Osteoblast (primary cell): ENCODE results near the gene ERGIC3. TPM values are rescaled to one million over a fixed set of nuclear protein-coding genes. Genes with fewer than 3 reads are reported as not detected.

Experiments
- DNase-seq: peaks from one replicate; pipeline ENCODE4 v3.0.0; 2011; ENCODE audit warnings: low spot score, mixed read lengths; ENCODE audit not compliant: insufficient read length; ENCODE audit errors: missing footprints
- H2AFZ ChIP-seq: 2 replicates; pipeline ENCODE4 v1.6.0; 2011; ENCODE audit warnings: mild to moderate bottlenecking, low read length
- H3K27ac ChIP-seq: 2 replicates; pipeline ENCODE4 v1.5.1; 2011; ENCODE audit warnings: mild to moderate bottlenecking, low read depth, low read length, moderate library complexity
- H3K27me3 ChIP-seq: 2 replicates; pipeline ENCODE4 v1.6.0; 2012; ENCODE audit warnings: mild to moderate bottlenecking, control low read depth, inconsistent platforms, low read length, moderate library complexity; ENCODE audit not compliant: insufficient read depth
- H3K36me3 ChIP-seq: 2 replicates; pipeline ENCODE4 v1.5.1; 2011; ENCODE audit warnings: mild to moderate bottlenecking, low read length, control low read depth, moderate library complexity; ENCODE audit not compliant: insufficient read depth
- H3K4me1 ChIP-seq: 2 replicates; pipeline ENCODE4 v1.5.1; 2011; ENCODE audit warnings: mild to moderate bottlenecking, low read length, control low read depth, moderate library complexity; ENCODE audit not compliant: insufficient read depth
- H3K4me2 ChIP-seq: 2 replicates; pipeline ENCODE4 v1.6.0; 2011; ENCODE audit warnings: mild to moderate bottlenecking, low read length; ENCODE audit not compliant: insufficient read depth
- H3K4me3 ChIP-seq: fragments of 200-600 bp; sonication (generic); 3 replicates; pipeline ENCODE4 v1.5.1; 2012; ENCODE audit warnings: mild to moderate bottlenecking, low read length, inconsistent platforms; ENCODE audit not compliant: insufficient read depth
- H3K79me2 ChIP-seq: 2 replicates; pipeline ENCODE4 v1.6.0; 2012; ENCODE audit warnings: mild to moderate bottlenecking, low read length, control low read depth, inconsistent platforms; ENCODE audit not compliant: insufficient read depth
- H3K9me3 ChIP-seq: 2 replicates; pipeline ENCODE4 v1.5.1; 2011; ENCODE audit warnings: low read depth, low read length, control low read depth
- H4K20me1 ChIP-seq: 2 replicates; pipeline ENCODE4 v1.6.0; 2012; ENCODE audit warnings: mild to moderate bottlenecking, low read length, control low read depth; ENCODE audit not compliant: insufficient read depth
- total RNA-seq: library from RNA; depleted of rRNA; stranded (reverse); fragments of >200 nt; gene quantifications from 2 replicates; pipeline ENCODE4 v1.2.3, GENCODE V29; 2012
- TF ChIP-seq, protein P1 (sequence below): IDR thresholded peaks from 2 replicates; pipeline ENCODE4 v1.5.1; 2011; ENCODE audit warnings: mild to moderate bottlenecking, low read depth, low read length, moderate library complexity; ENCODE audit errors: extremely low read depth

Gene ERGIC3
- total RNA-seq, 1 donor, result 538 TPM

DNA sequence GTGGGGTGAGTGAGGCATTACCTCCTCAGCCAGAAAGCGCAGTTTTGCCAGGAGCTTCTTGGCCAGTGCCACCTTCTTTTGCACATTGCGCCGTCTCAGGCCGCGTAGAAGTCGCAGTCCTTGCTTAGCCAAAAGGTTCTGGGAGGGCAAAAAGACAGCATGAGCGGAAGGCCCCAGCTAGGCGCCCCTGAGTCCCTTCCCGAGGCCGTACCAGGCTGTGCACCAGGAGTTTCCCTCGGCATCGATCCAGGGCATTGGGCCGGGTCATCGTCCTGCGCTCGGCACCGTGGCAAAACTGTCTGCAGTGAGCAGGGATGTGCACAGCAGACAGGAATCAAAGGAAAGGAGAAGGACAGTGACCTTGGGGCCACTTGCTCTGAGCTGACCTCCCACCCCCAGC lies 53.6 kb downstream of the ERGIC3 start:
- H3K27me3 ChIP-seq, result peaks cover 11% of the 10 kb centered on the region
- H2AFZ ChIP-seq, result no peak overlapping the region
- H3K9me3 ChIP-seq, result no peaks in the 10 kb centered on the region
- no peak overlapping the region for H3K27ac ChIP-seq
- no peak overlapping the region for H3K4me2 ChIP-seq
- no peaks in the 10 kb centered on the region for H4K20me1 ChIP-seq
- H3K36me3 ChIP-seq, result no peaks in the 10 kb centered on the region
- no peaks in the 10 kb centered on the region for H3K4me1 ChIP-seq
- no peak overlapping the region for H3K4me3 ChIP-seq
- H3K79me2 ChIP-seq, result no peaks in the 10 kb centered on the region
- DNase-seq, result no peak
- TF ChIP-seq, protein P1, sequence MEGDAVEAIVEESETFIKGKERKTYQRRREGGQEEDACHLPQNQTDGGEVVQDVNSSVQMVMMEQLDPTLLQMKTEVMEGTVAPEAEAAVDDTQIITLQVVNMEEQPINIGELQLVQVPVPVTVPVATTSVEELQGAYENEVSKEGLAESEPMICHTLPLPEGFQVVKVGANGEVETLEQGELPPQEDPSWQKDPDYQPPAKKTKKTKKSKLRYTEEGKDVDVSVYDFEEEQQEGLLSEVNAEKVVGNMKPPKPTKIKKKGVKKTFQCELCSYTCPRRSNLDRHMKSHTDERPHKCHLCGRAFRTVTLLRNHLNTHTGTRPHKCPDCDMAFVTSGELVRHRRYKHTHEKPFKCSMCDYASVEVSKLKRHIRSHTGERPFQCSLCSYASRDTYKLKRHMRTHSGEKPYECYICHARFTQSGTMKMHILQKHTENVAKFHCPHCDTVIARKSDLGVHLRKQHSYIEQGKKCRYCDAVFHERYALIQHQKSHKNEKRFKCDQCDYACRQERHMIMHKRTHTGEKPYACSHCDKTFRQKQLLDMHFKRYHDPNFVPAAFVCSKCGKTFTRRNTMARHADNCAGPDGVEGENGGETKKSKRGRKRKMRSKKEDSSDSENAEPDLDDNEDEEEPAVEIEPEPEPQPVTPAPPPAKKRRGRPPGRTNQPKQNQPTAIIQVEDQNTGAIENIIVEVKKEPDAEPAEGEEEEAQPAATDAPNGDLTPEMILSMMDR, result no peak

DNA sequence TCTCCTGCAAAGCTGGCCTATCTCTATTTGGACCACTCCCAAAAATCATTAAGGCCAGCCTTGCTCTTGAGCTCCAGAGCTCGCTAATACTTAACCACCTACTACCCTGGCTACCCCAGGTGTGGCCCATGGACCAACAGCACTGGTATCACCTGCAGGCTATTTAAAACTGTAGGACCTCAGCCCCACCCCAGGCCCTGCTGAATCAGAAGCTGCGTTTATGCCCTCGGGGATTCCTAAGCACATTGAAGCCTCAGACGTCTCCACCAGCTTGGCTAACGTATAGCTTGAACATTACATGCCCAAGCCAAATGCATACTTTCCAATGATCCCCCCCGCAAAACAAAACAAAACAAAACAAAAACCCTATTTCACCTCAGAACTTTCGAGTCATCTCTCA lies 54.0 kb downstream of the ERGIC3 start:
- no peaks in the 10 kb centered on the region for H4K20me1 ChIP-seq
- H3K27me3 ChIP-seq, result peaks cover 14% of the 10 kb centered on the region
- H3K9me3 ChIP-seq, result no peaks in the 10 kb centered on the region
- no peak for DNase-seq
- no peak overlapping the region for H3K4me3 ChIP-seq
- H3K4me1 ChIP-seq, result peaks cover 2% of the 10 kb centered on the region
- TF ChIP-seq, protein P1, result no peak
- no peak overlapping the region for H2AFZ ChIP-seq
- H3K4me2 ChIP-seq, result no peak overlapping the region
- no peaks in the 10 kb centered on the region for H3K36me3 ChIP-seq
- no peaks in the 10 kb centered on the region for H3K79me2 ChIP-seq
- no peak overlapping the region for H3K27ac ChIP-seq

- Histone ChIP-seq H3K4me2 (no peak overlapping the region), H3K27me3 (peaks cover 21% of the 10 kb centered on the region), H3K27ac (no peak overlapping the region), H3K79me2 (no peaks in the 10 kb centered on the region), H3K9me3 (no peaks in the 10 kb centered on the region), H4K20me1 (no peaks in the 10 kb centered on the region), H3K36me3 (no peaks in the 10 kb centered on the region), H3K4me1 (peaks cover 7% of the 10 kb centered on the region), H2AFZ (no peak overlapping the region), H3K4me3 (no peak overlapping the region)
- TF ChIP-seq, protein P1, result no peak
- no peak for DNase-seq
Measured at GRCh38 chr20:35597186-35597585, 55.3 kb downstream of the ERGIC3 start.

- Histone ChIP-seq H3K36me3 (no peaks in the 10 kb centered on the region), H3K27ac (no peak overlapping the region), H3K9me3 (no peaks in the 10 kb centered on the region)
Measured at GRCh38 chr20:35598476-35598875, 56.6 kb downstream of the ERGIC3 start.

More at GRCh38 chr20:35598476-35598875, 56.6 kb downstream of the ERGIC3 start:
- DNase-seq, result no peak
- peaks cover 25% of the 10 kb centered on the region for H3K27me3 ChIP-seq
- TF ChIP-seq, protein P1, result no peak
- no peak overlapping the region for H3K4me2 ChIP-seq
- H3K4me3 ChIP-seq, result no peak overlapping the region
- no peaks in the 10 kb centered on the region for H4K20me1 ChIP-seq
- no peak overlapping the region for H2AFZ ChIP-seq
- peaks cover 7% of the 10 kb centered on the region for H3K4me1 ChIP-seq
- H3K79me2 ChIP-seq, result no peaks in the 10 kb centered on the region
